ENCODE measurements around the gene NMRAL1. TPM values are rescaled to one million over a fixed set of nuclear protein-coding genes. Genes with fewer than 3 reads are reported as not detected.
A peak's percentile ranks its signal among the peaks of the same experiment; 100 is the strongest.

NMRAL1 gene
- total RNA-seq, 1 donor from 2014 or later, result 47.1 TPM

DNA sequence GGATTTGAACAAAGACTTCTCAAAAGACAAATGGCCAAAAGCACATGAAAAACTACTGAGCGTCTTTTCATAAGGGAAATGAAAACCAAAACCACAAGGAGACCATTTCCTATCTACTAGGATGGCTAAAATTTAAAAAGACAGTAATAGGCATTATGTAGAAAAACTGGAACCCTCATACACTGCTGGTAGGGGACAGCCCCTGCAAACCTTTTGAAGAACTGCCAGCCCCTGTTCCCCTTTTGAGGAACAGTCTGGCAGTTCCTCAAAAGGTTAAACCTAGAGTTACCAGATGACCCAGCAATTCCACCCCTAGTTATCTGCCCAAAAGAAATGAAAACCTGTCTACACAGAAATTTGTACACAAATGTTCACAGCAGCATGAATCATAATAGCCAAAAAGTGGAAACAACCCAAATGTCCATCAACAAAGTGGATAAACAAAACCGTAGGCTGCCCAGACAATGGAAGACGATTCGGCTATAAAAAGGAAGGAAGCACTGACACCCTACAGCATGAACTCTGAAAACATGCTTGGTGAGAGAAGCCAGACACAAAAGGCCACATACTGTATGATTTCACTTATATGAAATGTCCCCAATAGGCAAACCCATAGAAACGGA is 41.3 kb upstream of the NMRAL1 start:
- Histone ChIP-seq H3K36me3 (no peaks in the 10 kb centered on the region), H3K9ac (no peak overlapping the region), H3K79me2 (ENCODE audit: low read depth) (peaks cover 24% of the 10 kb centered on the region), H3K4me2 (no peak overlapping the region), H3K27me3 (no peaks in the 10 kb centered on the region), H3K4me3 (no peak overlapping the region), H4K20me1 (ENCODE audit: low read depth) (peaks cover 27% of the 10 kb centered on the region), H3K27ac (no peak overlapping the region), H2AFZ (replicated peaks) (no peak overlapping the region), H3F3A (ENCODE audit: low read depth) (peaks cover 17% of the 10 kb centered on the region), H3K4me1 (no peaks in the 10 kb centered on the region), H3K9me3 (ENCODE audit: low read depth) (no peaks in the 10 kb centered on the region)
- H3K27ac Mint-ChIP-seq, result no peak overlapping the region
- DNase-seq (ENCODE audit: low spot score), result no peak
- peaks cover 13% of the 10 kb centered on the region for H3K4me1 Mint-ChIP-seq
- TF ChIP-seq, protein P1, sequence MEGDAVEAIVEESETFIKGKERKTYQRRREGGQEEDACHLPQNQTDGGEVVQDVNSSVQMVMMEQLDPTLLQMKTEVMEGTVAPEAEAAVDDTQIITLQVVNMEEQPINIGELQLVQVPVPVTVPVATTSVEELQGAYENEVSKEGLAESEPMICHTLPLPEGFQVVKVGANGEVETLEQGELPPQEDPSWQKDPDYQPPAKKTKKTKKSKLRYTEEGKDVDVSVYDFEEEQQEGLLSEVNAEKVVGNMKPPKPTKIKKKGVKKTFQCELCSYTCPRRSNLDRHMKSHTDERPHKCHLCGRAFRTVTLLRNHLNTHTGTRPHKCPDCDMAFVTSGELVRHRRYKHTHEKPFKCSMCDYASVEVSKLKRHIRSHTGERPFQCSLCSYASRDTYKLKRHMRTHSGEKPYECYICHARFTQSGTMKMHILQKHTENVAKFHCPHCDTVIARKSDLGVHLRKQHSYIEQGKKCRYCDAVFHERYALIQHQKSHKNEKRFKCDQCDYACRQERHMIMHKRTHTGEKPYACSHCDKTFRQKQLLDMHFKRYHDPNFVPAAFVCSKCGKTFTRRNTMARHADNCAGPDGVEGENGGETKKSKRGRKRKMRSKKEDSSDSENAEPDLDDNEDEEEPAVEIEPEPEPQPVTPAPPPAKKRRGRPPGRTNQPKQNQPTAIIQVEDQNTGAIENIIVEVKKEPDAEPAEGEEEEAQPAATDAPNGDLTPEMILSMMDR (IDR thresholded peaks at IDR 0.05), result no peak
- TF ChIP-seq EZH2 (IDR thresholded peaks at IDR 0.05) (no peak), EZH2phosphoT487 (IDR thresholded peaks at IDR 0.05) (no peak)
- no peaks in the 10 kb centered on the region for H3K9me3 Mint-ChIP-seq
- H3K4me3 Mint-ChIP-seq, result no peak overlapping the region
- peaks cover 7% of the 10 kb centered on the region for H3K36me3 Mint-ChIP-seq
- H3K27me3 Mint-ChIP-seq (ENCODE audit: insufficient read depth, low read depth), result no peaks in the 10 kb centered on the region

DNA sequence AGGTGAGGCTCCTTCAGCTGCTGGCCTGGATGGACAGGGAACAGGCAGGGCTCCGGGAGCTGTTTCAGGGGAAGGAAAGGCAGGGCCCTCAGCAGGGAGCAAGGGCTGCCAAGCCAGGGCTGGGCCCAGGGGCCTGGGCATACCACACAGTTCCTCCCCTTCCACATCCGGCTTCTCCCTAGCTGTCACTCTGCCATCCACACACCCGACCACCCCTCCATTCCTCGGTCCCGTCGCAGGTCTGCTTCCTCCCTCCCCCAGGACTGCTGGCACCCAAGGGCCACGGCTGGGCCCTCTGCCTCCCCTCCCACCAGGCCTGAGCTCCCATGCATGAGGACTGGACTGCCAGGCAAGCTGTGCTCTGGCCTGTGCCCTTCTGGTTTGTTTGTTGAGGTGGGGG is 40.2 kb upstream of the NMRAL1 start:
- peaks cover 27% of the 10 kb centered on the region for H4K20me1 ChIP-seq (ENCODE audit: low read depth)
- no peak overlapping the region for H3K4me3 ChIP-seq
- no peaks in the 10 kb centered on the region for H3K36me3 ChIP-seq
- Mint-ChIP-seq H3K9me3 (no peaks in the 10 kb centered on the region), H3K27ac (peak overlapping the region; percentile 60), H3K4me3 (no peak overlapping the region), H3K4me1 (peaks cover 11% of the 10 kb centered on the region), H3K27me3 (ENCODE audit: insufficient read depth, low read depth) (peaks cover 2% of the 10 kb centered on the region), H3K36me3 (peaks cover 9% of the 10 kb centered on the region)
- peaks cover 17% of the 10 kb centered on the region for H3F3A ChIP-seq (ENCODE audit: low read depth)
- H3K4me1 ChIP-seq, result no peaks in the 10 kb centered on the region
- H3K27me3 ChIP-seq, result no peaks in the 10 kb centered on the region
- TF ChIP-seq EZH2phosphoT487 (IDR thresholded peaks at IDR 0.05) (no peak), EZH2 (IDR thresholded peaks at IDR 0.05) (no peak)
- TF ChIP-seq, protein P1 (IDR thresholded peaks at IDR 0.05), result no peak
- H2AFZ ChIP-seq (replicated peaks), result no peak overlapping the region
- H3K27ac ChIP-seq, result no peak overlapping the region
- peak overlapping the region; percentile 37 for H3K9ac ChIP-seq
- no peak overlapping the region for H3K4me2 ChIP-seq
- no peaks in the 10 kb centered on the region for H3K9me3 ChIP-seq (ENCODE audit: low read depth)
- DNase-seq (ENCODE audit: low spot score), result no peak
- H3K79me2 ChIP-seq (ENCODE audit: low read depth), result peaks cover 24% of the 10 kb centered on the region

DNA sequence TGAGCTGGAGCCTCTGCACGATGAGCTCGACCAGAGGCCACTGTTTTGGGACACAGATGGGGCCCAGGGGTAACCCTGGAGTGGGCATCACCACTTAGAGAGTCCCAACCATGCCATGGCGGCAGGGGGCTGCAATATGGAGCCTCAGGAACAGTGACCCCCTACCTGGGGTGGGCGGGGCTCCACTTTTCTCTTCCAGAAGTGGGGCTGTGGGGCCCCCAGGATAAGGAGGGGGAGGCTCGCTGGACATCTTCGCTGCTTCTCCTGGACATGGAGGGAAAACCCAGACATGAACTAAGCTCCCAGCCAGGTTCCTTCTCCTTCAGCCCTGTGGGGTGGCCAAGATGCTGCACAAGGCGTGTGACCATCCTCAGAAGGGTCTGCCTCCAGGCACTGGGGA is 39.5 kb upstream of the NMRAL1 start:
- Histone ChIP-seq H3K79me2 (ENCODE audit: low read depth) (peaks cover 24% of the 10 kb centered on the region), H3K4me1 (no peaks in the 10 kb centered on the region), H4K20me1 (ENCODE audit: low read depth) (peaks cover 27% of the 10 kb centered on the region), H3K27me3 (no peaks in the 10 kb centered on the region), H2AFZ (replicated peaks) (no peak overlapping the region), H3F3A (ENCODE audit: low read depth) (peaks cover 17% of the 10 kb centered on the region), H3K4me2 (no peak overlapping the region), H3K9ac (peak overlapping the region; percentile 37), H3K9me3 (ENCODE audit: low read depth) (no peaks in the 10 kb centered on the region), H3K36me3 (no peaks in the 10 kb centered on the region), H3K27ac (no peak overlapping the region), H3K4me3 (no peak overlapping the region)
- H3K27me3 Mint-ChIP-seq (ENCODE audit: insufficient read depth, low read depth), result peaks cover 2% of the 10 kb centered on the region
- no peak overlapping the region for H3K27ac Mint-ChIP-seq
- peaks cover 11% of the 10 kb centered on the region for H3K4me1 Mint-ChIP-seq
- H3K9me3 Mint-ChIP-seq, result no peaks in the 10 kb centered on the region
- TF ChIP-seq, protein P1 (IDR thresholded peaks at IDR 0.05), result no peak
- TF ChIP-seq EZH2phosphoT487 (IDR thresholded peaks at IDR 0.05) (no peak), EZH2 (IDR thresholded peaks at IDR 0.05) (no peak)
- H3K36me3 Mint-ChIP-seq, result peaks cover 9% of the 10 kb centered on the region
- DNase-seq (ENCODE audit: low spot score), result no peak
- no peak overlapping the region for H3K4me3 Mint-ChIP-seq
